Osteocyte (in vitro differentiated cells): Measurements from ENCODE around the gene SNTG2. TPM values are rescaled to one million over a fixed set of nuclear protein-coding genes. Genes with fewer than 3 reads are reported as not detected.
A peak's percentile ranks its signal among the peaks of the same experiment; 100 is the strongest.

Experiments used
- DNase-seq: peaks from one replicate; pipeline ENCODE4 v3.0.0; 2021; ENCODE audit warnings: mixed read lengths; ENCODE audit not compliant: unreplicated experiment; ENCODE audit errors: extremely low spot score
- H3K27ac Mint-ChIP-seq: one replicate; pipeline ENCODE4 v1.8.0; 2021; ENCODE audit warnings: mild to moderate bottlenecking, mixed read lengths; ENCODE audit not compliant: unreplicated experiment
- H3K27me3 Mint-ChIP-seq: one replicate; pipeline ENCODE4 v1.8.0; 2021; ENCODE audit warnings: mixed read lengths; ENCODE audit not compliant: unreplicated experiment
- H3K36me3 Mint-ChIP-seq: one replicate; pipeline ENCODE4 v1.8.0; 2021; ENCODE audit warnings: mixed read lengths; ENCODE audit not compliant: unreplicated experiment
- H3K4me1 Mint-ChIP-seq: one replicate; pipeline ENCODE4 v1.8.0; 2021; ENCODE audit warnings: mixed read lengths; ENCODE audit not compliant: unreplicated experiment
- H3K4me3 Mint-ChIP-seq: one replicate; pipeline ENCODE4 v1.8.0; 2021; ENCODE audit warnings: mild to moderate bottlenecking, moderate library complexity, mixed read lengths; ENCODE audit not compliant: unreplicated experiment
- H3K9me3 Mint-ChIP-seq: one replicate; pipeline ENCODE4 v1.8.0; 2021; ENCODE audit warnings: mixed read lengths; ENCODE audit not compliant: unreplicated experiment
- total RNA-seq: library from RNA; stranded (reverse); gene quantifications from 2 replicates; pipeline ENCODE4 v1.2.1, GENCODE V29; 2021
- TF ChIP-seq, protein P1 (sequence below): fragments of 200-600 bp; sonication (generic); IDR thresholded peaks from 2 replicates; pipeline ENCODE4 v1.5.0; 2021; ENCODE audit warnings: antibody characterized with exemption, mild to moderate bottlenecking, moderate library complexity

Gene SNTG2
- total RNA-seq, 1 donor from 2014 or later = not detected

DNA sequence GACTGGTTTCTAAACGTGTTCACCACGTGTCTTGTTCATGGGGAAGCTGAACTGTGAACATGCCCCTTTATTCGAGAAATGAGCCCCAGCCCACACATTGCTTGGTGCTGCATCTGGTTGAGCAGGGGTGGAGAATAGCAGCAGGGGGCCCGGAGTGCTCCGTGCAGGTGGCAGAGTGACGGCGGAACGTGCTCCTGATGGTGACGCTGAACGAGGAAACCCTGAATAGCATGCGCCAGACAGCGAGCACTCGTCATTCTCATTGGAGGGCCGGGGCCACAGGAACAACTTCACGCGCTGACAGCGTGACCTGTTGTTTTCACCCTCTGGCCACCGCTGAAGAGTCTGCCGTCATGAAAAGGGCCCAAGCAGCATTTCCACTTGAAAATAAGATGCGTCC, 336.8 kb downstream of the SNTG2 start:
- no peak overlapping the region for H3K27ac Mint-ChIP-seq
- TF ChIP-seq, protein P1, sequence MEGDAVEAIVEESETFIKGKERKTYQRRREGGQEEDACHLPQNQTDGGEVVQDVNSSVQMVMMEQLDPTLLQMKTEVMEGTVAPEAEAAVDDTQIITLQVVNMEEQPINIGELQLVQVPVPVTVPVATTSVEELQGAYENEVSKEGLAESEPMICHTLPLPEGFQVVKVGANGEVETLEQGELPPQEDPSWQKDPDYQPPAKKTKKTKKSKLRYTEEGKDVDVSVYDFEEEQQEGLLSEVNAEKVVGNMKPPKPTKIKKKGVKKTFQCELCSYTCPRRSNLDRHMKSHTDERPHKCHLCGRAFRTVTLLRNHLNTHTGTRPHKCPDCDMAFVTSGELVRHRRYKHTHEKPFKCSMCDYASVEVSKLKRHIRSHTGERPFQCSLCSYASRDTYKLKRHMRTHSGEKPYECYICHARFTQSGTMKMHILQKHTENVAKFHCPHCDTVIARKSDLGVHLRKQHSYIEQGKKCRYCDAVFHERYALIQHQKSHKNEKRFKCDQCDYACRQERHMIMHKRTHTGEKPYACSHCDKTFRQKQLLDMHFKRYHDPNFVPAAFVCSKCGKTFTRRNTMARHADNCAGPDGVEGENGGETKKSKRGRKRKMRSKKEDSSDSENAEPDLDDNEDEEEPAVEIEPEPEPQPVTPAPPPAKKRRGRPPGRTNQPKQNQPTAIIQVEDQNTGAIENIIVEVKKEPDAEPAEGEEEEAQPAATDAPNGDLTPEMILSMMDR = no peak

DNA sequence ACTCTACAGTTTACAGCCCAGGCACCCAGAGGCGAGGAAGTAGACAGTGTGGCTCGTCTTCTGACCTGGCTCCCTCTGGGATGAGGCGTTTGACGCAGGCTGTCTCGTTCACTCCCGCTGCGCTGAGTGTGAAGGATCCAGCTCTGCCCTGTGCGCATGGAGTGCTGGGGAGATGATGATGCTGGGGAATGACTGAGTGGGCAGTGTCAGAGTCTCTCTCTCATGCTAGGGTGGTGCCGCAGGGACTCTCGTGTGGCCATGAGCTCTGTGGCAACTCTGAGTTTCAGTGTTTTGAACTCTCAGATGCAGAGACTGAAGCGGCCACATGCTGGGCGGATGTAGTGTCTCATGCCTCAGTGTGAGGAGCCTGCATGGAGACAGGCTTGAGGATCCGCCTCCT, 344.3 kb downstream of the SNTG2 start:
- DNase-seq = no peak
- Mint-ChIP-seq H3K4me3 (no peak overlapping the region), H3K9me3 (peaks cover 11% of the 10 kb centered on the region), H3K27ac (no peak overlapping the region), H3K27me3 (no peaks in the 10 kb centered on the region), H3K4me1 (no peaks in the 10 kb centered on the region), H3K36me3 (no peaks in the 10 kb centered on the region)
- TF ChIP-seq, protein P1 = no peak

More for the DNA sequence above, 336.8 kb downstream of the SNTG2 start:
- no peaks in the 10 kb centered on the region for H3K27me3 Mint-ChIP-seq
- H3K36me3 Mint-ChIP-seq = no peaks in the 10 kb centered on the region
- peaks cover 8% of the 10 kb centered on the region for H3K9me3 Mint-ChIP-seq
- no peak overlapping the region for H3K4me3 Mint-ChIP-seq
- DNase-seq = no peak
- no peaks in the 10 kb centered on the region for H3K4me1 Mint-ChIP-seq

DNA sequence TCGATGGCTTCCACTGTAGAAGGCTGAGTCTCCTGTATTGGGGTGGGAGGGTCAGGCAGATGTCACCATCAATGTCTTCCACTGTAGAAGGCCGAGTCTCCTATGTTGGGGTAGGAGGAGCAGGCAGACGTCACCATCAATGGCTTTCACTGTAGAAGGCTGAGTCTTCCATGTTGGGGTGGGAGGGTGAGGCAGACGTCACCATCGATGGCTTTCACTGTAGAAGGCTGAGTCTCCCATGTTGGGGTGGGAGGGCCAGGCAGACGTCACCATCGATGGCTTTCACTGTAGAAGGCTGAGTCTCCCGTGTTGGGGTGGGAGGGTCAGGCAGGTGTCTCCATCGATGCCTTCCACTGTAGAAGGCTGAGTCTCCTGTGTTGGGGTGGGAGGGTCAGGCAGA, 345.1 kb downstream of the SNTG2 start:
- no peaks in the 10 kb centered on the region for H3K36me3 Mint-ChIP-seq
- no peak overlapping the region for H3K4me3 Mint-ChIP-seq
- no peaks in the 10 kb centered on the region for H3K4me1 Mint-ChIP-seq
- H3K27me3 Mint-ChIP-seq = no peaks in the 10 kb centered on the region
- H3K27ac Mint-ChIP-seq = no peak overlapping the region
- TF ChIP-seq, protein P1 = no peak
- DNase-seq = no peak
- H3K9me3 Mint-ChIP-seq = peaks cover 11% of the 10 kb centered on the region

DNA sequence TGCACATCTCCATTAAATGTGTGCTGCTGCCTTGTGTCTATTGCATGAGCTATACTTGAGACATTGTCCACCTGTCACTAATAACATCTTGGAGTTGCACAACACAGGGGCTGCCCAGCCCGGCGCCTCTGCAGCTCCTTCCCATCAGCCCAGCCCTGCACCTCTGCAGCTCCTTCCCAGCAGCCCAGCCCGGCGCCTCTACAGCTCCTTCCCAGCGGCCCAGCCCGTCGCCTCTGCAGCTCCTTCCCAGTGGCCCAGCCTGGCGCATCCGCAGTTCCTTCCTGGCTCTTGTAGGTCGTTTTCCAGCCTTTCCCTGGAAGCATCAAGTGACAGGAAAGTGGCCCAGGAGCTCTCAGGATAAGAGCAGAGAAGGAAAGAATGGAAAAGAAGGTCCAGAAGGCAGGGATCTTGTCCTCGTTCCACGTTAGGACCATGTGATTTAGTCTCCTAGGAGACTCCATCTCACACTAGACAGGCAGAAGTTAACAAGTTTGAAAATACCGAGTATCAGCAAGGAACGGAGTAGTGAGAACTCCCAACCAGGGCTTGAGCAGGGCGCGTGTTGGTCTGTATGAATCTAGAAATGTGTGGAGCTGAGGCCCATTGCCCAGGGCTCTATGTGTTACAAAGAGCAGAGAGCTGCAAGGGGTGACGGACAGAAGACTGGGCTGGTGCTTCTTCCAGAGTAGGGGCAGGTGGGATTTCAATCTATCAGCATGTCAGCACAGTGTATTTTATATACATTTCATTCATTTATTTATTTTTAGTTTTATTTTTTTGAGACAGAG, 346.9 kb downstream of the SNTG2 start:
- H3K36me3 Mint-ChIP-seq = no peaks in the 10 kb centered on the region
- no peaks in the 10 kb centered on the region for H3K27me3 Mint-ChIP-seq
- H3K27ac Mint-ChIP-seq = no peak overlapping the region
- H3K4me3 Mint-ChIP-seq = no peak overlapping the region
- no peaks in the 10 kb centered on the region for H3K4me1 Mint-ChIP-seq
- H3K9me3 Mint-ChIP-seq = peaks cover 3% of the 10 kb centered on the region
- TF ChIP-seq, protein P1 = no peak
- no peak for DNase-seq

DNA sequence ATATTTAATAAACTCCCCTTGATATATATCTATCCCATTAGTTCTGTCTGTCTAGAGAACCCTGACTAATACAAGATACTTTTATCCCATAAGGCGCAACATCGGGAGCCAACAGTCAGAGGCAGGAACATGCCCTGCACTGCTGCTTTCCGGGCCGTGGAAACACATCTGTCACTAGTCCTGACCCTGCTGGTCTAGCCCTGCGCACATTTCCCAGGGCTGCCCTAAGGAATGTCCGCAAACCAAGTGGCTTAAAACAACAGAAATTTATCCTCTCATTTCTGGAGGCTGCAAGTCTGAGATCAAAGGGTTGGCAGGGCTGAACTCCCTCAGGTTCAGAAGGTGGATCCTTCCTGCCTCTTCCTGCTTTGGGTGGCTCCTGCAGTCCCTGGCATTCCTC, 348.4 kb downstream of the SNTG2 start:
- TF ChIP-seq, protein P1 = no peak
- Mint-ChIP-seq H3K9me3 (peaks cover 1% of the 10 kb centered on the region), H3K4me1 (no peaks in the 10 kb centered on the region), H3K27ac (no peak overlapping the region), H3K27me3 (no peaks in the 10 kb centered on the region), H3K36me3 (no peaks in the 10 kb centered on the region), H3K4me3 (no peak overlapping the region)
- peak; percentile 63 for DNase-seq
